ENCODE data around the gene TIAM1. TPM values are rescaled to one million over a fixed set of nuclear protein-coding genes. Genes with fewer than 3 reads are reported as not detected.
A peak's percentile ranks its signal among the peaks of the same experiment; 100 is the strongest.

Gene TIAM1
- total RNA-seq, 2 experiments from 2014 or later = 55.7 to 59.1 TPM

DNA sequence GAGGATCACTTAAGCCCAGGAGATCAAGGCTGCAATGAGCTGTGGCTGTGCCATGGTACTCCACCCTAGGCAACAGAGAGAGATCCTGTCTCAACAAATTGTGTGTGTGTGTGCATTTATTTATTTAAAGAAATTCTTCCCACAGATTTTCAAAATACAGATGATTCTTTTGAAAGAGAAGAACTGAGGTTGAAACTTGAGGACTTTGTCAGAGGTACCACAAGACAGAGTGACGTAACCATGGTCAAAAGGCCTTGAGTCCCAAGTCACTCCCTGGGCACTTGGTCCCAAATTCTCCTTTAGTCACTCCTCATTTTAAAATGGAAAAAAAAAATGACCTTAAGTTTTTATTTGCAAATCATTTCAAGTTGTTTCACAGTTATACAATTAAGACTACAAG, 57.4 kb downstream of the TIAM1 start:
- peaks cover 17% of the 10 kb centered on the region for H3K9me3 Mint-ChIP-seq
- no peaks in the 10 kb centered on the region for H3K27me3 Mint-ChIP-seq
- POLR2A ChIA-PET = interaction anchor here (0.5 kb wide), 1 partner anchor 1373 kb away, joined by 3 read pairs; no protein-coding TSS in a partner anchor
- no peak for DNase-seq
- peaks cover 8% of the 10 kb centered on the region for H3K36me3 Mint-ChIP-seq (ENCODE audit: low read depth)
- CTCF ChIA-PET = interaction anchor here (0.9 to 1.1 kb wide), 2 partner anchors 14 to 124 kb away, joined by 3 to 4 read pairs; no protein-coding TSS in a partner anchor
- no peak overlapping the region for H3K27ac Mint-ChIP-seq
- no peak overlapping the region for H3K4me3 Mint-ChIP-seq
- peaks cover 24% of the 10 kb centered on the region for H3K4me1 Mint-ChIP-seq

DNA sequence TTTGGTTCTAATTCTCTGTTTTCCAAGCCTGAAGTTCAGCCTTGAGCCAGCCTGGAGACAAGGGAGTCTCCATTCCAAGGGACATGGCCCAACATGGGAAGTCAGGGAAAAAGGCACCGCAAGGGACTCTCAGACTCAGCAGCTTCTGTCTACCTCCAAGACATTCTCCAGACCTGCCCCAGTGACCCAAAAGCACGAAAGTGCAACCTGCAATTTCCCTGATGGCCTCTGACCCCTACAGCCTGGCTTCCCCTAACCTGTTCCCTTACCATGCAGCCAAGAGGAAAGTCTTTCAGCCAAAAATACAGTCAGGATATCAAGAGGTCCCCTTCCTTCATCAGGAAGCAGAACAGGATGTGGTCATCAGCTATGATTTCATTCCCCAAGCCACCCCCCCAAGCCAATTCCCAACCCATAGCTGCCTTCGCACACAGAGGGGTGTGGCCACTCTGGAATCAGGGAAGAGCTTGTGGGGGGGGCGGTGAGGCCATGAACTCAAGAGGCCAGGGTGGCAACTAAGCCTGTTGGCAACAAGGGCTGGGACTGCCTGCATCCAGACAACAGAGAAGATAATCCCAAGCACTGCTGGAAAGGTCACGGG, 59.2 kb downstream of the TIAM1 start:
- Mint-ChIP-seq H3K27me3 (no peaks in the 10 kb centered on the region), H3K9me3 (peaks cover 20% of the 10 kb centered on the region), H3K27ac (peak overlapping the region; percentile 60), H3K4me3 (no peak overlapping the region), H3K36me3 (ENCODE audit: low read depth) (peaks cover 9% of the 10 kb centered on the region), H3K4me1 (peaks cover 26% of the 10 kb centered on the region)
- ChIA-PET POLR2A (no interaction called here), CTCF (interaction anchor here (0.6 to 1.4 kb wide), 3 partner anchors 24 to 350 kb away, joined by 3 to 4 read pairs (median 3); no protein-coding TSS in a partner anchor)
- DNase-seq = no peak

DNA sequence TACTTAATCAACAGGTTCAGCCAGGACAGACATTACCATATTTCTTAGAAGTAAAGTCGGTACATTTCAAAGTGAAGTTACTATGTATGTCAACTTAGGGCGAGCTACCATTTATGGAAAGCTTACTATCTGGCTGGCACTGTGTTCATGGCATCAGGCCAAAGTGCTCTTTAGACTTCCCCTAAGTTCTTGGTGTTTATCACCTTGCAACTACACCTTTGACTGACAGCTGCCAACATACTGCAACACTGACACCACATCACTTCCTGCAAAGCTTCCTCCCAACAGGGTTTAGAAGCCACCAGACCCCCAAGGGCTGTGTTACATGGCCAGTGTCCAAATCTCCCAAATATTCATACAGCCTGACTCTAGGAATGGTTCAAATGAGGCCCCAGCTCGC, 61.0 kb downstream of the TIAM1 start:
- Mint-ChIP-seq H3K4me1 (peaks cover 26% of the 10 kb centered on the region), H3K9me3 (peaks cover 8% of the 10 kb centered on the region), H3K27ac (peak overlapping the region; percentile 42), H3K4me3 (no peak overlapping the region), H3K27me3 (no peaks in the 10 kb centered on the region), H3K36me3 (ENCODE audit: low read depth) (peaks cover 9% of the 10 kb centered on the region)
- CTCF ChIA-PET = no interaction called here
- peak; percentile 17 for DNase-seq
- POLR2A ChIA-PET = no interaction called here

DNA sequence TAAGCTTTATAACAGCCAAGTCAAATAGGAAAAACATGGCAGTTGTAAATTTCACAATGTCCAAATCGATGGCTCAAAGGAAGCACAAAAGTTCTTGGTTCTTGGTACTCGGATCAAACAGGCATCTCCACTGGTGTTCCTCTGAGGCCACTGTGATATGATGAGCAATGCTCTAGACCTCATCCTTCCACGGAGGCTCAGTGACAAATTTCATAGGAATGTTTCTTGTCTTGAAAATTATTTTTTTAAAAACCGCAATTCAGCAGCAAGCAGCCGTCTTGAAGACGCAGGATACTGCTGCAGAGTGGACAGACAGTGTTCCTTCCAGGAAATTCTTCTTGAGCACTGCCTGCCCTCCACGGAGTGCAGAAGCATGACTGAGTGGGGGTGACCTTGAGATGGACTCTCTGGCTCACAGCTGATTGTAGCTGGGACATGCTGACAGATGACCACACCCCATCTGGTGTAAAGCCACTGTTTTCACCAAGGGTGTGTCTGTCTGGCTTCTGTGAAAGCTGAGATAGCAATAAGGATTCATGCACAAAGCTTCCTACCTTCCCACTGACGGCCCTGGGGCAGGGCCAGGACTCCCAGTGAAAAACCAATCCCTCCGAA, 61.9 kb downstream of the TIAM1 start:
- no peak for DNase-seq
- CTCF ChIA-PET = interaction anchor here (0.5 kb wide), 1 partner anchor 187 kb away, joined by 3 read pairs; no protein-coding TSS in a partner anchor
- Mint-ChIP-seq H3K4me3 (no peak overlapping the region), H3K9me3 (peaks cover 4% of the 10 kb centered on the region), H3K36me3 (ENCODE audit: low read depth) (peaks cover 5% of the 10 kb centered on the region), H3K27me3 (no peaks in the 10 kb centered on the region), H3K27ac (no peak overlapping the region), H3K4me1 (peaks cover 26% of the 10 kb centered on the region)
- POLR2A ChIA-PET = no interaction called here

DNA sequence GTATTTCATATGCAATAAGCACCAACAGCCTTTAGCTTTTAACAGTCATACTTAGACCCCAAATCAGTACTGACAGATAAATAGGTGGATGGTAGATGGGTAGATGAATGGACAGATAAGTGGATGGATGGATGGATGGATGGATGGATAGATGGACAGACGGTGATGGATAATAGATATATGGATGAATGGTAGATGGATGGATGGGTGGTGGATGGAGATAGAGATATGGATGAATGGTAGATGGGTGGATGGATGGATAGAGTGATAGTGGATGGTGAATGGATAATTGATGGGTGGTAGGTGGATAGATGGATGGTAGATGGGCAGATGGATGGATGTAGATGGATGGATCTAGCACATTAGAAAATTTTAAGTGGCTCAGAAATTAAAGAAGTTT, 62.5 kb downstream of the TIAM1 start:
- Mint-ChIP-seq H3K9me3 (peaks cover 4% of the 10 kb centered on the region), H3K4me1 (peaks cover 26% of the 10 kb centered on the region), H3K4me3 (no peak overlapping the region), H3K36me3 (ENCODE audit: low read depth) (peaks cover 4% of the 10 kb centered on the region), H3K27me3 (no peaks in the 10 kb centered on the region), H3K27ac (no peak overlapping the region)
- no peak for DNase-seq
- POLR2A ChIA-PET = no interaction called here
- CTCF ChIA-PET = no interaction called here

DNA sequence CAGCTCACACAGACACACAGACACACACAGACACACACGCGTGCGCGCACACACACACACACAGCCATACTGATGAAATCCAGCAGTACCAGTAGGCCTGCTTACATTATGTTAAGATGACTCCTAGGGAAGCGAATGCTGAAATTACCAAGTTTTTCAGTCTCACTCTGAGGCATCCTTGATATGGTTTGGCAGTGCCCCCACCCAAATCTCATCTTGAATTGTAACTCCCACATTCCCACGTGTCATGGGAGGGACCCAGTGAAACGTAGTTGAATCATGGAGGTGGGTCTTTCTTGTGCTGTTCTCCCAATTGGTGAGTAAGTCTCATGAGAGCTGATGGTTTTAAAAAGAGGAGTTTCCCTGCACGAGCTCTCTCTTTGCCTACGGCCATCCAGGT, 64.1 kb downstream of the TIAM1 start:
- POLR2A ChIA-PET = no interaction called here
- Mint-ChIP-seq H3K4me1 (peaks cover 26% of the 10 kb centered on the region), H3K27me3 (no peaks in the 10 kb centered on the region), H3K4me3 (no peak overlapping the region), H3K9me3 (peaks cover 4% of the 10 kb centered on the region), H3K36me3 (ENCODE audit: low read depth) (peaks cover 4% of the 10 kb centered on the region), H3K27ac (no peak overlapping the region)
- CTCF ChIA-PET = no interaction called here
- DNase-seq = no peak

DNA sequence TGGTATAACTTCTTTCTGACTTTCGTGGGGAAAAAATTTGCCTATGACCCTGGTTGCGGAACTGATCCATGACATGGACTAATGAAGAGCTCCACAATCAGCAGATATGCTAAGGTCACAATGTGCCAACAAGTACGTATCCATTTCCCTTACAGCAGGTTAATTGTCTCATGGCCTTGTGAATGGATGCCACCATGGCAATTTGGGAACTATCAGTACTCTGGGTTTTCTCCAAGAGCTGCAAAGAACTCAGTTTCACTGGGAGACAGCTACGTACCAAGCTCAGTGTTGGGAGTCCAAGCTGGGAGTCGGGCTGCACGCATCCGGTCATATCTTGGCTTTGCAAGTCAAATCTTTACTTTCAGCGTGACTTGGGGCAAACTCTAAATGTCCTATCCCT, 64.8 kb downstream of the TIAM1 start:
- ChIA-PET CTCF (no interaction called here), POLR2A (no interaction called here)
- Mint-ChIP-seq H3K27me3 (no peaks in the 10 kb centered on the region), H3K9me3 (peaks cover 4% of the 10 kb centered on the region), H3K27ac (no peak overlapping the region), H3K36me3 (ENCODE audit: low read depth) (peaks cover 4% of the 10 kb centered on the region), H3K4me3 (no peak overlapping the region), H3K4me1 (peaks cover 21% of the 10 kb centered on the region)
- no peak for DNase-seq

DNA sequence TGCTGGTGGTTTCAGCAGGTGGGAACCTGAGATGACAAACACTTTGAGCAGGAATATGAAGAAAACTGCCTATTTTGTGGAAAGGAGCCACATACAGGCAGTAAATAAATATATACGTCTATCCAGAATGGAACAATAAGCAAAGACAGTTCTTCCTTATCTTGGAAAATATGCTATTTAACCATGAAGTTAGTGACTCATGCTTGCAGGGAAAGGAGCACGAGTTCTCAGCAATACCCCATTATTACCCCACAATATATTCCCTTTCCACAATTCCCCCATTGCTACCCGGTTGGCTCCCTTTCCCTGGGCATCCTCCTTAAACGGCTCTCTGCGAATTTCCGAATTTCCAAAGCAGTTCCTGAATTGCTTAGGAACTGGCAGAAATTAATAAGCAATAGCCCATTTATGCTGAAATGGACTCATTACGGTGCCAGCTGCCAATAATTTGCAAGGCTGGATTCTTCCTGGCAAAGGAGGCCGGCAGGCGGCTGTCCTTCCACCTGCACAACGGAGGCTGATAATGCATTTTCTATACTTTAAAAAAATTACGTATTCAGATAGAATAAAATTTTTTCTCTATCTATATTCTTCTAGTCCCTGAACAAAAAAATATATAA, 65.4 kb downstream of the TIAM1 start:
- no peaks in the 10 kb centered on the region for H3K27me3 Mint-ChIP-seq
- H3K36me3 Mint-ChIP-seq (ENCODE audit: low read depth) = peaks cover 10% of the 10 kb centered on the region
- H3K27ac Mint-ChIP-seq = no peak overlapping the region
- ChIA-PET CTCF (no interaction called here), POLR2A (no interaction called here)
- H3K4me3 Mint-ChIP-seq = no peak overlapping the region
- H3K9me3 Mint-ChIP-seq = peaks cover 6% of the 10 kb centered on the region
- H3K4me1 Mint-ChIP-seq = peaks cover 17% of the 10 kb centered on the region
- no peak for DNase-seq

DNA sequence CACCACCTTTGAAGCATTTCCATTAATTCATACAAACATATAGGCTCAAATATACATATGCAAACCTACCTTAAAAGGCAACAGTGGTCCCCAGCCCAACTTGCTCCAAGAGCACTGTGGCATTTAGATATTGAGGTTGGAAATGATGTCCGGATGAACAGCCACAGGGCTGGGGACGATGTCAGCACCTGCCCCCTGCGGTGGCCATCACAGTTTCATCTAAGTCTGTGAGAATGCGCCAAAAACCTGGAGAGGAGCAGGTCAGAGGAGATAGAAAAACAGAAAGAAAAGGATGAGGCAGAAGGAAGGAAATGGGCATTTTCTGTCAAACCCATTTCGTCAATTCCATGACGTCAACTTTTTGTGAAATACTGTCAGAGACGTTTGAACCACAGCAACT, 67.4 kb downstream of the TIAM1 start:
- DNase-seq = no peak
- Mint-ChIP-seq H3K36me3 (ENCODE audit: low read depth) (peaks cover 16% of the 10 kb centered on the region), H3K27ac (no peak overlapping the region), H3K27me3 (no peaks in the 10 kb centered on the region), H3K9me3 (peaks cover 10% of the 10 kb centered on the region), H3K4me3 (no peak overlapping the region), H3K4me1 (peaks cover 16% of the 10 kb centered on the region)
- ChIA-PET POLR2A (no interaction called here), CTCF (no interaction called here)

DNA sequence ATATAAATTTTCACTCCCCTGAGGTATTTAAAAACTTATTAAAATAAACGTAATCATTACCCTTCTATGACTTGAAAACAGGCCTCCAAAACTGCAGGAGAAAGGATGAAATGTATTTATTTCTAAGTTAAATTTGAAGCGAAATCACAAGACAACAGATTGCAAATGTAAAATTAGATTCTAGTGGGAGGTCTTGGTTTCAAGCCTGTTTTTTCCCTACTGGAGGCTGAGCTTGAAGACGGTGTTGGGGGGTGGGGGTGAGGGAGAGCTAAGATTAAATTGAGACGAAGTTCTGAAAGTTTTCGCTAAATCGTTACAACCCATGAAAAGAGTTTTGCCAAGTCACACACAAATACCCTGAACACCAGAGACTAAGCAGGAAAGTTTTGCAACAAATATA, 68.2 kb downstream of the TIAM1 start:
- H3K4me1 Mint-ChIP-seq = peaks cover 14% of the 10 kb centered on the region
- H3K4me3 Mint-ChIP-seq = no peak overlapping the region
- no peak overlapping the region for H3K27ac Mint-ChIP-seq
- CTCF ChIA-PET = no interaction called here
- peaks cover 13% of the 10 kb centered on the region for H3K36me3 Mint-ChIP-seq (ENCODE audit: low read depth)
- peaks cover 7% of the 10 kb centered on the region for H3K9me3 Mint-ChIP-seq
- no peak for DNase-seq
- POLR2A ChIA-PET = no interaction called here
- H3K27me3 Mint-ChIP-seq = no peaks in the 10 kb centered on the region

DNA sequence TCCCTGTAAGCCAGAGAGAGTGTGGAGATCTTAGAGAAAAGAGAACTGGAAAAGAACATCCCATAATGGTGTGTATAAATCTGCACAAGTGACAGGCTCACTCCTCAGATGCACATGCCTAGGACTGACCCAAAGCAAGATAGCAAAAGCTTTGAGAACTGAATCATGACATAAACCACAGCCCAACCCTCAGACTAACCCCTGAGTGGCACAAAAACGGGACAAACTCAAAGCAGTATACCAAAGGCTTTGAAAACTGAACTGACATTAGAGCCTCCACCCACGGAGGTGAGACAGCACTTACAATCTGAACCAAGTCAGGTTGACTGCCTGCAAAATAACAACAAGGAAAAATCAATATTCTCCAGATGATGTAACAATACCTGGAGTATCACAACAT, 70.8 kb downstream of the TIAM1 start:
- DNase-seq = no peak
- POLR2A ChIA-PET = no interaction called here
- CTCF ChIA-PET = no interaction called here
- peaks cover 24% of the 10 kb centered on the region for H3K36me3 Mint-ChIP-seq (ENCODE audit: low read depth)
- H3K4me1 Mint-ChIP-seq = peaks cover 16% of the 10 kb centered on the region
- no peaks in the 10 kb centered on the region for H3K27me3 Mint-ChIP-seq
- H3K4me3 Mint-ChIP-seq = no peak overlapping the region
- peaks cover 11% of the 10 kb centered on the region for H3K9me3 Mint-ChIP-seq
- no peak overlapping the region for H3K27ac Mint-ChIP-seq

DNA sequence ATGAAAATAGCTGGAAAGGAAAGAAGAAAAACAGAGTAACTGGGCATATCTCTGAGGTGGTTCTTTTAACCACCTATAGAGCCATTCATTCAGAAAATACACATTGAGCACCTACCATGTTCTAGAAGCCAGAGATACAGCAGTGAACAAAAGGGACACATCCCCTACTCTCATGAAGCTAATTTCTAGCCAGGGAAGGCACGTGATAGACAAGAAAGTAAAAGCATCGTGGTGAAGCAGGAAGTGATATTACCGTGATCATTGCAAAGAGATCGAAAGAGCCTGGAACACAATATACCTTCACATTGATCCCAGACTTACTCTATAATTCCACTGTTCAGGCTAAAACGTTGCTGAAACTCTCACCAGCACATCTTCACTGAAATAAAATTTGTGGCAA, 76.0 kb downstream of the TIAM1 start:
- CTCF ChIA-PET = interaction anchor here (1.3 kb wide), 1 partner anchor 9 kb away, joined by 3 read pairs; no protein-coding TSS in a partner anchor
- POLR2A ChIA-PET = no interaction called here
- Mint-ChIP-seq H3K36me3 (ENCODE audit: low read depth) (peaks cover 48% of the 10 kb centered on the region), H3K4me1 (peaks cover 34% of the 10 kb centered on the region), H3K4me3 (no peak overlapping the region), H3K9me3 (peaks cover 9% of the 10 kb centered on the region), H3K27ac (peak overlapping the region; percentile 52), H3K27me3 (peaks cover 2% of the 10 kb centered on the region)
- DNase-seq = peak; percentile 20

DNA sequence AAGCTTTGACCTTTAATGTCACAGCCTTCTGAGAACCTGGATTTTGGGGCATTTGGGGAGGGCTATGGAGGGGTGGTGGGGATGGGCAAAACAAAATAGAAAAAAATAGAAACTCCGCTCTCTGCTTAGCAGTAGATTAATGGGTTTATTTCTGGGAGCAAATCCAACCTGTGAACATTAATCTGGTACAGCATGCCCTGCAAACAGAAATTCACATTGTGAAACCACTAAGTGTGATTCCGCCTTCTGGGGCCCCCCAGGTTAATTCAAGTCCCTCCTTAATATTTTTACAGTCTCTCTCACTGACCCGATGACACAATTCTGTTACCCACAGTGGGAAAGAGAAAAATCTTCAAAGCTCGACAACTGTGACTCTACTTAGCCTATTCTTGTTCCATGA, 76.4 kb downstream of the TIAM1 start:
- Mint-ChIP-seq H3K27me3 (peaks cover 2% of the 10 kb centered on the region), H3K36me3 (ENCODE audit: low read depth) (peaks cover 47% of the 10 kb centered on the region), H3K9me3 (peaks cover 9% of the 10 kb centered on the region), H3K4me1 (peaks cover 30% of the 10 kb centered on the region), H3K4me3 (no peak overlapping the region), H3K27ac (peak overlapping the region; percentile 52)
- ChIA-PET POLR2A (no interaction called here), CTCF (interaction anchor here (1.1 to 1.3 kb wide), 2 partner anchors 8 to 24 kb away, joined by 3 read pairs; no protein-coding TSS in a partner anchor)
- DNase-seq = no peak
